GM12878 (cell line): ENCODE measurements around the gene GNA15. TPM values are rescaled to one million over a fixed set of nuclear protein-coding genes. Genes with fewer than 3 reads are reported as not detected.

ENCODE experiments used
- BCL11A ChIP-seq: IDR thresholded peaks from 2 replicates; pipeline ENCODE4 v1.6.1; 2011; ENCODE audit warnings: low read depth, low read length
- BCLAF1 ChIP-seq: fragments of 450-650 bp; IDR thresholded peaks from 2 replicates; pipeline ENCODE4 v1.6.1; 2017; ENCODE audit warnings: antibody characterized with exemption, mild to moderate bottlenecking, moderate library complexity
- CBFB ChIP-seq: IDR thresholded peaks from 2 replicates; pipeline ENCODE4 v1.6.1; 2016; ENCODE audit warnings: antibody characterized with exemption, low read depth
- FOS ChIP-seq: IDR thresholded peaks from 3 replicates; pipeline ENCODE4 v1.6.1; 2011; ENCODE audit warnings: borderline replicate concordance; ENCODE audit not compliant: insufficient read length; ENCODE audit errors: extremely low read depth
- IKZF2 ChIP-seq, 2 experiments: fragments of 450-650 bp; IDR thresholded peaks; 2 replicates each; pipeline ENCODE4 v1.6.1; 2017; ENCODE audit warnings: mild to moderate bottlenecking in 2 of 2, moderate library complexity in 2 of 2
- IRF4 ChIP-seq: IDR thresholded peaks from 2 replicates; pipeline ENCODE4 v1.6.1; 2011; ENCODE audit warnings: low read depth, low read length
- MEF2A ChIP-seq: IDR thresholded peaks from 2 replicates; pipeline ENCODE4 v1.6.1; 2011; ENCODE audit warnings: low read depth, mild to moderate bottlenecking, low read length, moderate library complexity; ENCODE audit not compliant: insufficient read depth
- MTA2 ChIP-seq: fragments of 450-650 bp; IDR thresholded peaks from 2 replicates; pipeline ENCODE4 v1.6.1; 2016; ENCODE audit warnings: low read depth, mild to moderate bottlenecking, moderate library complexity
- NBN ChIP-seq: fragments of 450-650 bp; IDR thresholded peaks from 2 replicates; pipeline ENCODE4 v1.6.1; 2016
- NR2F1 ChIP-seq: fragments of 450-650 bp; conservative IDR thresholded peaks from 2 replicates; pipeline ENCODE4 v1.6.1; 2017; ENCODE audit warnings: mild to moderate bottlenecking
- POU2F2 ChIP-seq: IDR thresholded peaks from 3 replicates; pipeline ENCODE4 v1.6.1; 2011; ENCODE audit warnings: low read depth, mild to moderate bottlenecking, low read length, borderline replicate concordance
- PRDM15 ChIP-seq: fragments of 450-650 bp; formaldehyde crosslinking; IDR thresholded peaks from 2 replicates; pipeline ENCODE4 v1.4.0; 2020; ENCODE audit warnings: mild to moderate bottlenecking, moderate library complexity
- SKIL ChIP-seq: fragments of 450-650 bp; IDR thresholded peaks from 2 replicates; pipeline ENCODE4 v1.6.1; 2017; ENCODE audit warnings: mild to moderate bottlenecking, low read depth, inconsistent platforms; ENCODE audit not compliant: poor library complexity, severe bottlenecking
- TCF3 ChIP-seq: IDR thresholded peaks from 2 replicates; pipeline ENCODE4 v1.6.1; 2012; ENCODE audit warnings: low read depth, mild to moderate bottlenecking, low read length, borderline replicate concordance; ENCODE audit not compliant: insufficient read depth
- ZNF207 ChIP-seq: fragments of 450-650 bp; IDR thresholded peaks from 2 replicates; pipeline ENCODE4 v1.6.1; 2014; ENCODE audit warnings: antibody characterized with exemption, mild to moderate bottlenecking, borderline replicate concordance
- ZNF274 ChIP-seq: IDR thresholded peaks from one replicate; pipeline ENCODE4 v1.8.0; 2011; ENCODE audit not compliant: insufficient read length, insufficient read depth
- polyA plus RNA-seq, 11 experiments: library from polyadenylated mRNA; depleted of rRNA in 4 of 11; unstranded in 6 of 11; stranded (reverse) in 5 of 11; fragments of >200 nt; fragmentation: Nextera tagmentation in 4 of 11; fragmentation: Illumina TruSeq in 1 of 11; extraction: Ambion mirVana in 4 of 11; extraction: Trizol in 1 of 11; gene quantifications; 1 replicate in 1 of 11; 2 replicates in 10 of 11; pipeline versions ENCODE4 v1.2.1 to v1.2.3, GENCODE V29; 2011 to 2016; ENCODE audit warnings: inconsistent platforms in 2 of 11, missing spikeins in 2 of 11, low read depth in 1 of 11
- total RNA-seq, 4 experiments: library from RNA; depleted of rRNA in 3 of 4; stranded (reverse); fragments of >200 nt in 3 of 4; fragmentation: Illumina TruSeq in 1 of 4; extraction: Trizol in 1 of 4; gene quantifications; 2 replicates each; pipeline versions ENCODE4 v1.2.1 to v1.2.3, GENCODE V29; 2013 to 2021
- TF ChIP-seq, protein P1 (sequence below): fragments of 450-650 bp; IDR thresholded peaks from 2 replicates; pipeline ENCODE4 v1.6.1; 2017; ENCODE audit warnings: mild to moderate bottlenecking, moderate library complexity

The GNA15 gene
- total and polyA plus RNA-seq, 10 of the 15 experiments (the other 5 are each of a cell fraction or from before 2014, with no cell fraction given) = 0.42 to 18.0 (median 9.4) TPM

GRCh38 chr19:3154957-3155736, 19.3 kb downstream of the GNA15 start (continued):
- TF ChIP-seq BCL11A (peak; percentile 79), MEF2A (no peak), NBN (peak; percentile 48; the same call in 1 of the 2 replicates), ZNF207 (no peak), BCLAF1 (no peak), POU2F2 (peak; percentile 49; the same call in 1 of the 3 replicates), NR2F1 (peak; percentile 54), IRF4 (peak; percentile 70; the same call in 1 of the 2 replicates), TCF3 (0 out of 2 replicates have a peak, but pooled peaks have one; percentile 31), PRDM15 (CRISPR knock-in tag) (no peak), FOS (no peak), CBFB (no peak), IKZF2 (IDR thresholded peaks at IDR 0.05) (peak; percentile 96), SKIL (peak; percentile 33), ZNF274 (no peak), MTA2 (peak; percentile 46; the same call in 1 of the 2 replicates)
- TF ChIP-seq, protein P1, sequence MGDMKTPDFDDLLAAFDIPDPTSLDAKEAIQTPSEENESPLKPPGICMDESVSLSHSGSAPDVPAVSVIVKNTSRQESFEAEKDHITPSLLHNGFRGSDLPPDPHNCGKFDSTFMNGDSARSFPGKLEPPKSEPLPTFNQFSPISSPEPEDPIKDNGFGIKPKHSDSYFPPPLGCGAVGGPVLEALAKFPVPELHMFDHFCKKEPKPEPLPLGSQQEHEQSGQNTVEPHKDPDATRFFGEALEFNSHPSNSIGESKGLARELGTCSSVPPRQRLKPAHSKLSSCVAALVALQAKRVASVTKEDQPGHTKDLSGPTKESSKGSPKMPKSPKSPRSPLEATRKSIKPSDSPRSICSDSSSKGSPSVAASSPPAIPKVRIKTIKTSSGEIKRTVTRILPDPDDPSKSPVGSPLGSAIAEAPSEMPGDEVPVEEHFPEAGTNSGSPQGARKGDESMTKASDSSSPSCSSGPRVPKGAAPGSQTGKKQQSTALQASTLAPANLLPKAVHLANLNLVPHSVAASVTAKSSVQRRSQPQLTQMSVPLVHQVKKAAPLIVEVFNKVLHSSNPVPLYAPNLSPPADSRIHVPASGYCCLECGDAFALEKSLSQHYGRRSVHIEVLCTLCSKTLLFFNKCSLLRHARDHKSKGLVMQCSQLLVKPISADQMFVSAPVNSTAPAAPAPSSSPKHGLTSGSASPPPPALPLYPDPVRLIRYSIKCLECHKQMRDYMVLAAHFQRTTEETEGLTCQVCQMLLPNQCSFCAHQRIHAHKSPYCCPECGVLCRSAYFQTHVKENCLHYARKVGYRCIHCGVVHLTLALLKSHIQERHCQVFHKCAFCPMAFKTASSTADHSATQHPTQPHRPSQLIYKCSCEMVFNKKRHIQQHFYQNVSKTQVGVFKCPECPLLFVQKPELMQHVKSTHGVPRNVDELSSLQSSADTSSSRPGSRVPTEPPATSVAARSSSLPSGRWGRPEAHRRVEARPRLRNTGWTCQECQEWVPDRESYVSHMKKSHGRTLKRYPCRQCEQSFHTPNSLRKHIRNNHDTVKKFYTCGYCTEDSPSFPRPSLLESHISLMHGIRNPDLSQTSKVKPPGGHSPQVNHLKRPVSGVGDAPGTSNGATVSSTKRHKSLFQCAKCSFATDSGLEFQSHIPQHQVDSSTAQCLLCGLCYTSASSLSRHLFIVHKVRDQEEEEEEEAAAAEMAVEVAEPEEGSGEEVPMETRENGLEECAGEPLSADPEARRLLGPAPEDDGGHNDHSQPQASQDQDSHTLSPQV = no peak
